GM23338 (cell line): Measurements from ENCODE around the gene SEMA3E.

Experiments used
- CREB1 ChIP-seq: fragments of 250-450 bp; sonication (Bioruptor Pico); IDR thresholded peaks from 2 replicates; pipeline ENCODE4 v1.5.0; 2020; ENCODE audit warnings: low read depth, mild to moderate bottlenecking, moderate library complexity
- CTCF ChIP-seq, 2 experiments: fragments of 200-600 bp in 1 of 2; sonication (generic) in 1 of 2; conservative IDR thresholded peaks; 2 replicates each; pipeline versions ENCODE4 v1.5.1 to v1.6.1; 2016 to 2017; ENCODE audit warnings: antibody characterized with exemption in 2 of 2, low read depth in 2 of 2, mild to moderate bottlenecking in 2 of 2, moderate library complexity in 1 of 2
- ETS1 ChIP-seq: IDR thresholded peaks from 2 replicates; pipeline ENCODE4 v1.6.1; 2016; ENCODE audit warnings: antibody characterized with exemption
- EZH2 ChIP-seq: fragments of 200-600 bp; sonication (generic); IDR thresholded peaks from one replicate; pipeline ENCODE4 v1.8.0; 2017; ENCODE audit warnings: antibody characterized with exemption, mild to moderate bottlenecking, low read depth; ENCODE audit not compliant: unreplicated experiment
- EZH2phosphoT487 ChIP-seq: fragments of 200-600 bp; sonication (generic); IDR thresholded peaks from one replicate; pipeline ENCODE4 v1.8.1; 2018; ENCODE audit warnings: antibody characterized with exemption; ENCODE audit not compliant: unreplicated experiment
- JUNB ChIP-seq: IDR thresholded peaks from one replicate; pipeline ENCODE4 v1.6.1; 2016; ENCODE audit warnings: antibody characterized with exemption; ENCODE audit not compliant: unreplicated experiment
- NANOG ChIP-seq: IDR thresholded peaks from 2 replicates; pipeline ENCODE4 v1.6.1; 2016; ENCODE audit warnings: antibody characterized with exemption, borderline replicate concordance
- POLR2AphosphoS5 ChIP-seq: IDR thresholded peaks from 2 replicates; pipeline ENCODE4 v1.6.1; 2016; ENCODE audit warnings: antibody characterized with exemption, low read depth
- REST ChIP-seq: IDR thresholded peaks from one replicate; pipeline ENCODE4 v1.6.1; 2018; ENCODE audit warnings: antibody characterized with exemption; ENCODE audit not compliant: unreplicated experiment
- STAT1 ChIP-seq: IDR thresholded peaks from one replicate; pipeline ENCODE4 v1.6.1; 2016; ENCODE audit warnings: antibody characterized with exemption; ENCODE audit not compliant: unreplicated experiment
- ZNF114 ChIP-seq: fragments of 250-450 bp; sonication (Bioruptor Pico); IDR thresholded peaks from 2 replicates; pipeline ENCODE4 v1.5.0; 2020; ENCODE audit warnings: mild to moderate bottlenecking, moderate library complexity
- ZNF331 ChIP-seq: fragments of 250-450 bp; sonication (Bioruptor Pico); IDR thresholded peaks from 2 replicates; pipeline ENCODE4 v1.5.0; 2020; ENCODE audit warnings: low read depth, mild to moderate bottlenecking, moderate library complexity

- no peak for TF ChIP-seq CTCF (conservative IDR thresholded peaks at IDR 0.05; ENCODE audit: low read depth in 2 of 2)
- TF ChIP-seq POLR2AphosphoS5 = no peak
- no peak for TF ChIP-seq ETS1
- TF ChIP-seq JUNB = no peak
- TF ChIP-seq ZNF114 (CRISPR knock-in tag) = no peak
- TF ChIP-seq EZH2phosphoT487 = no peak
- TF ChIP-seq EZH2 = no peak
- no peak for TF ChIP-seq STAT1
- peak; percentile 45 for TF ChIP-seq REST
- TF ChIP-seq ZNF331 (CRISPR knock-in tag) = no peak
- TF ChIP-seq NANOG = no peak
- TF ChIP-seq CREB1 (CRISPR knock-in tag) = no peak
These were observed 233.1 kb downstream of the SEMA3E start for GRCh38 chr7:83415840-83416239.
